HEK293 (cell line): ENCODE data around the gene PDXDC1.
"Not testable (repeated sequence)": the region's sequence is repeated elsewhere in the genome, so short reads cannot be mapped to it uniquely, and the experiment has no call there.

Experiments used
- REST ChIP-seq: fragments of 450-650 bp; formaldehyde crosslinking; IDR thresholded peaks from 2 replicates; pipeline ENCODE4 v1.5.1; 2016; ENCODE audit warnings: missing biosample characterization, missing genetic modification characterization
- ZNF274 ChIP-seq, 2 experiments: fragments of 200-500 bp in 1 of 2; fragments of 450-650 bp in 1 of 2; sonication (Bioruptor generic) in 1 of 2; formaldehyde crosslinking in 1 of 2; IDR thresholded peaks; 2 replicates each; pipeline versions ENCODE4 v1.5.1 to v1.6.1; 2014 to 2016; ENCODE audit warnings: borderline replicate concordance in 1 of 2, inconsistent platforms in 1 of 2, low read length in 1 of 2, missing biosample characterization in 1 of 2, missing genetic modification characterization in 1 of 2
- ZNF670 ChIP-seq: fragments of 450-650 bp; formaldehyde crosslinking; IDR thresholded peaks from 2 replicates; pipeline ENCODE4 v1.5.1; 2016; ENCODE audit warnings: missing biosample characterization, missing genetic modification characterization, low read depth

DNA sequence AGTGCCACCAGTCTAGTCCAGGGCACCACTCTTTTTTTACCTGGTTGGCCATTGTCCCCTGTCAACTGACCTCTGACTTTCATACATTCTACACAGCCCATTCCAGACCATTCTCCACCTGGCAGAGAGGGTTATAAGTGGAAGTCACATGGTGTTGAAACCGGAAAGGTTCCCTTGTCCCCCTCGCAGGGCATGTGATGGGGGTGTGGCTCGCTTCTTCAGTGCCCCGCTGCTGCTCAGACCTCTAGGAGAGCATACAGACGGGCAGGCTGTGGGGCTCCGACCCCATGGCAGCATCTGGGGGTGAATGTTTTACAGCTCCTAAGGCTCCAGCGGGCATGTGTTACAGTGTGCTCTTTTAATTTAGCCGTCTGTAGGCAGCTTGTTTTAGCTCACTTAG, 52.2 kb downstream of the PDXDC1 start:
- not testable (repeated sequence) for TF ChIP-seq ZNF670 (tag by site-specific recombination); REST; ZNF274 (IDR thresholded peaks at IDR 0.05; ENCODE audit: low read length); ZNF274 (tag by site-specific recombination; IDR thresholded peaks at IDR 0.05; ENCODE audit: borderline replicate concordance)
